Neuronal stem cell (in vitro differentiated cells): ENCODE data around the gene KIAA1328.

Experiments
- DNase-seq: peaks from one replicate; pipeline ENCODE4 v3.0.0-alpha.2; 2013; ENCODE audit warnings: low spot score
- H2AFZ ChIP-seq: one replicate; pipeline ENCODE4 v1.6.1; 2013; ENCODE audit warnings: mild to moderate bottlenecking, low read length, inconsistent platforms
- H2AK5ac ChIP-seq: 2 replicates; pipeline ENCODE4 v1.6.1; 2013; ENCODE audit warnings: low read depth, mild to moderate bottlenecking, inconsistent platforms, low read length, moderate library complexity, mixed read lengths
- H2BK120ac ChIP-seq: 2 replicates; pipeline ENCODE4 v1.6.1; 2013; ENCODE audit warnings: low read depth, mild to moderate bottlenecking, inconsistent platforms, low read length, moderate library complexity, mixed read lengths
- H2BK12ac ChIP-seq: one replicate; pipeline ENCODE4 v1.6.1; 2013; ENCODE audit warnings: low read length, inconsistent platforms
- H2BK15ac ChIP-seq: 2 replicates; pipeline ENCODE4 v1.6.1; 2013; ENCODE audit warnings: mild to moderate bottlenecking, low read length, inconsistent platforms, mixed read lengths
- H2BK5ac ChIP-seq: one replicate; pipeline ENCODE4 v1.6.1; 2013; ENCODE audit warnings: inconsistent platforms, mild to moderate bottlenecking, low read length, moderate library complexity
- H3K14ac ChIP-seq: one replicate; pipeline ENCODE4 v1.6.1; 2013; ENCODE audit warnings: low read length, inconsistent platforms
- H3K18ac ChIP-seq: 2 replicates; pipeline ENCODE4 v1.6.1; 2013; ENCODE audit warnings: low read length, inconsistent platforms
- H3K23ac ChIP-seq: 2 replicates; pipeline ENCODE4 v1.6.1; 2013; ENCODE audit warnings: low read depth, mild to moderate bottlenecking, mixed read lengths, low read length, inconsistent platforms; ENCODE audit not compliant: poor library complexity
- H3K27ac ChIP-seq: replicated peaks from 3 replicates; pipeline ENCODE4 v1.5.1; 2013; ENCODE audit warnings: low read length, inconsistent platforms
- H3K27me3 ChIP-seq, 3 experiments: 2 replicates each; pipeline ENCODE4 v1.6.1; 2013; ENCODE audit warnings: low read length in 3 of 3, mild to moderate bottlenecking in 2 of 3, inconsistent platforms in 1 of 3, low read depth in 1 of 3, mixed read lengths in 1 of 3, moderate library complexity in 1 of 3; ENCODE audit not compliant: control insufficient read depth in 3 of 3, insufficient read depth in 3 of 3
- H3K36me3 ChIP-seq, 2 donors: replicated peaks in 1 of 2; 2 replicates each; pipeline ENCODE4 v1.6.1; 2013; ENCODE audit warnings: low read length in 2 of 2; ENCODE audit not compliant: control insufficient read depth in 2 of 2, insufficient read depth in 2 of 2
- H3K4ac ChIP-seq: 2 replicates; pipeline ENCODE4 v1.6.1; 2013; ENCODE audit warnings: inconsistent platforms, mild to moderate bottlenecking, low read length, moderate library complexity
- H3K4me1 ChIP-seq, 2 donors: 1 replicate in 1 of 2; 2 replicates in 1 of 2; pipeline ENCODE4 v1.6.1; 2013; ENCODE audit warnings: low read length in 2 of 2, low read depth in 1 of 2; ENCODE audit not compliant: control insufficient read depth in 2 of 2, insufficient read depth in 1 of 2
- H3K4me2 ChIP-seq: one replicate; pipeline ENCODE4 v1.6.1; 2013; ENCODE audit warnings: mild to moderate bottlenecking, low read length, inconsistent platforms; ENCODE audit not compliant: insufficient read depth, poor library complexity, severe bottlenecking
- H3K4me3 ChIP-seq, 2 donors: 2 replicates each; pipeline ENCODE4 v1.5.1; 2013; ENCODE audit warnings: low read length in 2 of 2, mild to moderate bottlenecking in 2 of 2, inconsistent platforms in 1 of 2, moderate library complexity in 1 of 2
- H3K79me1 ChIP-seq: one replicate; pipeline ENCODE4 v1.6.1; 2013; ENCODE audit warnings: low read depth, mild to moderate bottlenecking, inconsistent platforms, low read length, moderate library complexity
- H3K9ac ChIP-seq: one replicate; pipeline ENCODE4 v1.6.1; 2013; ENCODE audit warnings: mild to moderate bottlenecking, low read depth, low read length, inconsistent platforms; ENCODE audit not compliant: poor library complexity
- H3K9me3 ChIP-seq, 2 donors: replicated peaks in 1 of 2; 2 replicates each; pipeline versions ENCODE3 to v1.6.1; 2013; ENCODE audit warnings: low read length in 2 of 2, mild to moderate bottlenecking in 2 of 2, inconsistent platforms in 1 of 2, low read depth in 1 of 2, mixed read lengths in 1 of 2, moderate library complexity in 1 of 2; ENCODE audit not compliant: control insufficient read depth in 2 of 2, insufficient read depth in 1 of 2
- H4K8ac ChIP-seq: one replicate; pipeline ENCODE4 v1.6.1; 2013; ENCODE audit warnings: low read depth, mild to moderate bottlenecking, inconsistent platforms, low read length, moderate library complexity
- H4K91ac ChIP-seq: one replicate; pipeline ENCODE4 v1.6.1; 2013; ENCODE audit warnings: low read length, low read depth, mild to moderate bottlenecking, inconsistent platforms; ENCODE audit not compliant: poor library complexity
- WGBS, 2 donors: extraction: QIAGEN DNeasy Blood & Tissue Kit; methylation state at CpG; one replicate each; pipeline ENCODE4 v1.1.7; 2013; ENCODE audit warnings: missing lambda C conversion rate in 2 of 2, mixed read lengths in 1 of 2; ENCODE audit not compliant: insufficient read length in 2 of 2, insufficient replicate concordance in 1 of 2; ENCODE audit errors: extremely low coverage in 2 of 2; 5-methylcytosine and 5-hydroxymethylcytosine counted together

The KIAA1328 gene

GRCh38 chr18:37253394-37254235 lies 424.7 kb downstream of the KIAA1328 start:
- Histone ChIP-seq H3K4me3 (peak overlapping the region; percentile 57 to 93), H3K27me3 (peaks cover 0 to 82% (median 15%) of the 10 kb centered on the region in 3 experiments)
- peak; percentile 67 for DNase-seq

DNA sequence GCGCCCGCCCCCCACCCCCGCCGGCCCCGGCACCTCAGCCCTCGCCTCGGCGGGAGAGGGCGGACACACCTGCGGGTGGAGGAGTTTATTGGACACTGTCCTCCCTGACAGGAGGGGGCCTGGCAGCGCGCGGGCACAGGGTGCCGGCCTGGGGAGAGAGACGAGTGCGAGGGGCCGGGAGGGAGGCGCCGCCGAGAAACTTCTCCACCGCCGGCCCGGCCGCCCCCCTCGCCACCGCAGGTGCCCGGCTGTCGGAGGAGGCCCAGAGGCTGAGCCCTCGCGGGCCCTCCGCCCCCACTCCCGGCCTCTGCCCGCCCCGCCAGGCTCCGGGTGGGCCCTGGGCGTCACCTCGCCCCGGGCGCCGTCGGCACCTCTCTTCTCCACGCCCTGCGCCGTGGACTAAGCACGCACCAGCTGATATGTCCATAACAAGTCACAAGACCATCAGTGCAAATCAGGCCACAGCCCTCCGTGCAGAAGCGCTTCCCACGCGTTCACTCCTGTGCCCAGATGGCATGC lies 425.4 kb downstream of the KIAA1328 start:
- peak overlapping the region; percentile 43 for H2AK5ac ChIP-seq
- peak overlapping the region; percentile 81 for H3K18ac ChIP-seq
- H2BK12ac ChIP-seq, result no peak overlapping the region
- no CpG with 5 or more reads among the region's 49 CpGs for WGBS, 2 donors
- H4K91ac ChIP-seq, result no peak overlapping the region
- H3K27me3 ChIP-seq, result peaks cover 0 to 84% (median 15%) of the 10 kb centered on the region in 3 experiments
- H3K4ac ChIP-seq, result peak overlapping the region; percentile 41
- H2BK5ac ChIP-seq, result no peak overlapping the region
- H2BK15ac ChIP-seq, result no peak overlapping the region
- no peaks in the 10 kb centered on the region for H3K9me3 ChIP-seq
- H3K79me1 ChIP-seq, result no peaks in the 10 kb centered on the region
- H3K9ac ChIP-seq, result peak overlapping the region; percentile 84
- no peaks in the 10 kb centered on the region for H3K36me3 ChIP-seq
- peak overlapping the region; percentile 57 for H3K14ac ChIP-seq
- peak overlapping the region; percentile 87 for H3K23ac ChIP-seq
- no peak overlapping the region for H2BK120ac ChIP-seq
- no peak overlapping the region for H4K8ac ChIP-seq
- H2AFZ ChIP-seq, result peak overlapping the region; percentile 91
- no peak for DNase-seq
- peak overlapping the region; percentile 92 for H3K4me2 ChIP-seq
- H3K4me1 ChIP-seq, result peaks cover 0 to 5% of the 10 kb centered on the region in 2 donors
- peak overlapping the region; percentile 57 to 82 for H3K4me3 ChIP-seq
- H3K27ac ChIP-seq, result no peak overlapping the region

More at GRCh38 chr18:37253394-37254235, 424.7 kb downstream of the KIAA1328 start:
- Histone ChIP-seq H3K9ac (peak overlapping the region; percentile 88), H2BK5ac (no peak overlapping the region), H3K18ac (peak overlapping the region; percentile 68), H3K23ac (no peak overlapping the region), H2BK15ac (peak overlapping the region; percentile 64), H2BK120ac (no peak overlapping the region), H4K91ac (no peak overlapping the region), H2AK5ac (no peak overlapping the region), H3K79me1 (no peaks in the 10 kb centered on the region), H3K9me3 (no peaks in the 10 kb centered on the region), H3K4me1 (peaks cover 0 to 5% of the 10 kb centered on the region in 2 donors), H2AFZ (peak overlapping the region; percentile 97), H3K14ac (peak overlapping the region; percentile 85), H3K27ac (no peak overlapping the region), H3K36me3 (no peaks in the 10 kb centered on the region), H4K8ac (no peak overlapping the region), H3K4me2 (peak overlapping the region; percentile 92), H2BK12ac (no peak overlapping the region), H3K4ac (no peak overlapping the region)
- no CpG with 5 or more reads among the region's 83 CpGs for WGBS, 2 donors

- Histone ChIP-seq H3K27ac (no peak overlapping the region), H3K14ac (no peak overlapping the region), H3K18ac (no peak overlapping the region), H3K9me3 (no peaks in the 10 kb centered on the region), H2BK5ac (no peak overlapping the region), H3K79me1 (no peaks in the 10 kb centered on the region), H3K23ac (no peak overlapping the region), H2BK12ac (no peak overlapping the region), H3K9ac (no peak overlapping the region), H3K27me3 (peaks cover 0 to 84% (median 15%) of the 10 kb centered on the region in 3 experiments), H3K4ac (no peak overlapping the region), H3K36me3 (no peaks in the 10 kb centered on the region), H2BK120ac (no peak overlapping the region), H2AFZ (peak overlapping the region; percentile 91), H2AK5ac (no peak overlapping the region), H4K91ac (no peak overlapping the region), H3K4me2 (no peak overlapping the region), H2BK15ac (no peak overlapping the region), H4K8ac (no peak overlapping the region), H3K4me3 (no peak overlapping the region), H3K4me1 (peaks cover 0 to 5% of the 10 kb centered on the region in 2 donors)
- no peak for DNase-seq
- no CpG with 5 or more reads among the region's 12 CpGs for WGBS, 2 donors
Measured at GRCh38 chr18:37254973-37255372, 426.0 kb downstream of the KIAA1328 start.

DNA sequence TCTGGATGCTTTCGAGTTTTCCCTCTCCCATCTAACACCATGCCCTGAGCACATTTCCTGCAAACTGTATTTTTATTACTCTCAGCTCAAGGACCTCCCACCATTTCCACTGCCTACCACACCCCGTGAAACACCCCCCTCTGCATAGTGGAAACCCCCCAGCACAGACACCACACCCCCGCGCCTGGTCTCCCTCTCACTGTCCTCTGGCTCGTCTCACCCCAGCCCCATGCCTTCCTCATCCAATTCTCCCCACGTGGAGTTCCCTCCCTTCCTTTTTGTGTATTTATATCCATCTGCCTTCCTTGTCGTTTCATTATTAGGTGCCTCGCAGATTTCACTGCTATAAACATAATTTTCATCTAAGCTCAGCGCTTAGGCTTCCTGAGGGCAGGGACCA lies 429.2 kb downstream of the KIAA1328 start:
- Histone ChIP-seq H3K14ac (no peak overlapping the region), H4K91ac (no peak overlapping the region), H2BK15ac (no peak overlapping the region), H3K27me3 (peaks cover 0 to 66% (median 11%) of the 10 kb centered on the region in 3 experiments), H3K23ac (peak overlapping the region; percentile 32), H3K27ac (no peak overlapping the region), H2BK5ac (no peak overlapping the region), H3K9ac (no peak overlapping the region), H3K79me1 (no peaks in the 10 kb centered on the region), H4K8ac (no peak overlapping the region), H2BK120ac (no peak overlapping the region), H2AFZ (no peak overlapping the region), H3K4ac (no peak overlapping the region), H2BK12ac (no peak overlapping the region), H3K4me2 (no peak overlapping the region), H3K18ac (no peak overlapping the region), H3K4me1 (peaks cover 0 to 2% of the 10 kb centered on the region in 2 donors), H3K4me3 (no peak overlapping the region), H3K36me3 (no peaks in the 10 kb centered on the region), H3K9me3 (no peaks in the 10 kb centered on the region), H2AK5ac (no peak overlapping the region)
- no CpG with 5 or more reads among the region's 9 CpGs for WGBS, 2 donors
- DNase-seq, result no peak
